ENCODE results near the gene TUBB4B. TPM values are rescaled to one million over a fixed set of nuclear protein-coding genes. Genes with fewer than 3 reads are reported as not detected.

Gene TUBB4B
- total and polyA plus RNA-seq, 2 of the 4 experiments (the other 2 are of a cell fraction): 237 to 529 TPM

GRCh38 chr9:137201205-137201868 is 39.8 kb upstream of the TUBB4B start:
- ATAC-seq (ENCODE audit: low read depth) (no peak), DNase-seq (no peak)
- BruUV-seq (replicated peaks): no TSS peak
- no peak overlapping the region for H2BK120ac ChIP-seq (ENCODE audit: low read depth, low read length)
- CTCF ChIA-PET: no interaction called here
- no peak overlapping the region for H3K18ac ChIP-seq (ENCODE audit: low read depth, low read length)
- H3K4me3 ChIP-seq (ENCODE audit: insufficient read depth, low read depth, low read length): peak overlapping the region; percentile 88
- in situ Hi-C loops (cut with MboI; ENCODE audit: low sequenced_read_pairs) (no loop called here), intact Hi-C loops (cut with micrococcal nuclease) (no loop called here), dilution Hi-C loops (cut with HindIII; ENCODE audit: low sequenced_read_pairs, unreplicated experiment) (no loop called here)
- H3K79me1 ChIP-seq (ENCODE audit: low read depth in 1 of 2, low read length in 2 of 2): peaks cover 34 to 81% of the 10 kb centered on the region in 2 experiments
- peak overlapping the region; percentile 97 for H3K4ac ChIP-seq (ENCODE audit: low read depth, low read length)
- POLR2A ChIA-PET (ENCODE audit: unreplicated experiment): interaction anchor here (0.6 to 0.9 kb wide), 3 partner anchors 12 to 39 kb away, joined by 3 to 16 read pairs (median 4); partner anchors contain the start of gene SSNA1
- H4K20me1 ChIP-seq (ENCODE audit: insufficient read depth, low read length): peaks cover 32% of the 10 kb centered on the region
- H2BK5ac ChIP-seq (ENCODE audit: low read depth, low read length, poor library complexity, severe bottlenecking): peak overlapping the region; percentile 61
- H2AK5ac ChIP-seq (ENCODE audit: low read depth, low read length): peak overlapping the region; percentile 98
- peak overlapping the region; percentile 86 for H3K4me2 ChIP-seq (ENCODE audit: low read depth, low read length)
- H3K36me3 ChIP-seq (ENCODE audit: control insufficient read depth, insufficient read depth, low read length): no peaks in the 10 kb centered on the region
- H3K23ac ChIP-seq (ENCODE audit: low read depth, low read length): peak overlapping the region; percentile 68
- H4K5ac ChIP-seq (ENCODE audit: low read depth, low read length): peak overlapping the region; percentile 83
- peak overlapping the region; percentile 93 for H3K9ac ChIP-seq (ENCODE audit: low read depth, low read length)
- peak overlapping the region; percentile 97 to 98 for H4K8ac ChIP-seq (ENCODE audit: low read depth in 2 of 2, low read length in 2 of 2)
- H3K9me3 ChIP-seq (ENCODE audit: control insufficient read depth, insufficient read depth, low read length): no peaks in the 10 kb centered on the region
- H3K27me3 ChIP-seq (ENCODE audit: control insufficient read depth, insufficient read depth, low read length): no peaks in the 10 kb centered on the region
- H3K56ac ChIP-seq (ENCODE audit: extremely low read depth, insufficient read depth, low read length): peak overlapping the region; percentile 25; the same call in 1 of the 2 replicates
- no peak overlapping the region for H2BK20ac ChIP-seq (ENCODE audit: low read depth, low read length)
- H2AK9ac ChIP-seq (replicated peaks; ENCODE audit: low read depth, low read length, poor library complexity): peak overlapping the region; percentile 94
- H3K9me1 ChIP-seq (ENCODE audit: insufficient read depth, low read length): 0 out of 2 replicates have a peak, but pooled peaks cover 2% of the 10 kb centered on the region
- H3K14ac ChIP-seq (replicated peaks; ENCODE audit: low read depth, low read length): peak overlapping the region; percentile 93
- peak overlapping the region; percentile 100 for H2AFZ ChIP-seq (replicated peaks; ENCODE audit: low read length, poor library complexity)
- H3K27ac ChIP-seq (ENCODE audit: insufficient read depth, low read length): peak overlapping the region; percentile 91
- H4K91ac ChIP-seq (ENCODE audit: insufficient read depth, low read depth, low read length): peak overlapping the region; percentile 93; the same call in 1 of the 2 replicates
- WGBS, 2 experiments (ENCODE audit: extremely low coverage in 2 of 2, insufficient read length in 1 of 2): 3% methylated on average over 7 of the region's 23 CpGs; no CpG with 5 or more reads in 1 of the 2 experiments
- H3K4me1 ChIP-seq (ENCODE audit: control insufficient read depth, insufficient read depth, low read length): peaks cover 24% of the 10 kb centered on the region
- H2BK15ac ChIP-seq (ENCODE audit: low read depth, low read length): no peak overlapping the region
- TF ChIP-seq MAFK (IDR thresholded peaks at IDR 0.05; ENCODE audit: low read depth, low read length) (no peak), RFX5 (IDR thresholded peaks at IDR 0.05; ENCODE audit: low read depth, low read length) (no peak), USF2 (IDR thresholded peaks at IDR 0.05; ENCODE audit: low read depth, low read length) (no peak), FOS (IDR thresholded peaks at IDR 0.05; ENCODE audit: low read depth, low read length) (no peak), CHD1 (IDR thresholded peaks at IDR 0.05; ENCODE audit: low read depth, low read length) (no peak), RCOR1 (IDR thresholded peaks at IDR 0.05; ENCODE audit: insufficient replicate concordance, low read length) (no peak)

All from IMR-90 (cell line).